A549 treated with dexamethasone at 1 μM for 4 hours (cell line): Measurements from ENCODE around the gene TMEM247. TPM values are rescaled to one million over a fixed set of nuclear protein-coding genes. Genes with fewer than 3 reads are reported as not detected.

Experiments
- total RNA-seq: library from RNA; stranded (reverse); fragments of 200-300 nt; extraction: Qiagen RNA extraction; gene quantifications from 5 replicates; pipeline ENCODE4 v1.2.3, GENCODE V29; 2022

The TMEM247 gene
- not detected in 5 replicates for total RNA-seq

GRCh38 chr2:46479265-46479664, at the start of gene TMEM247:
Gene TMEM247, plus strand, starts transcription at chr2:46479565.

Other genes starting within 250 kb of the TMEM247 start
- gene EPAS1, start 182.2 kb upstream of the TMEM247 start, total RNA-seq, result 93.1 to 135 TPM (median 124 TPM) in 5 replicates
- 43.3 to 60.6 TPM (median 52.4 TPM) in 5 replicates for gene RHOQ, start 62.9 kb downstream of the TMEM247 start, total RNA-seq
- gene ATP6V1E2, start 63.0 kb downstream of the TMEM247 start, total RNA-seq, result 11.1 to 15.9 TPM (median 13.9 TPM) in 5 replicates
- 26.4 to 33.4 TPM (median 31.3 TPM) in 5 replicates for gene PIGF, start 137.5 kb downstream of the TMEM247 start, total RNA-seq
- 13.3 to 17.4 TPM (median 14.3 TPM) in 5 replicates for gene CRIPT, start 137.7 kb downstream of the TMEM247 start, total RNA-seq
- gene SOCS5, start 219.7 kb downstream of the TMEM247 start, total RNA-seq, result 18.6 to 22.3 TPM (median 20.7 TPM) in 5 replicates